Stimulated activated CD4-positive, alpha-beta T cell treated with anti-CD3 and anti-CD28 coated beads, Interleukin-15, amount 100 ng/mL, for 48 hours (primary cell): ENCODE data around the gene ANKRD2.
"Not testable (repeated sequence)": the region's sequence is repeated elsewhere in the genome, so short reads cannot be mapped to it uniquely, and the experiment has no call there.

Experiments used
- DNase-seq, 2 donors: peaks; one replicate each; pipeline ENCODE4 v3.0.0-alpha.2; 2020; ENCODE audit warnings: low read depth in 2 of 2

Gene ANKRD2

GRCh38 chr10:97571622-97572021 lies 957 bp upstream of the ANKRD2 start:
- DNase-seq: no peak

DNA sequence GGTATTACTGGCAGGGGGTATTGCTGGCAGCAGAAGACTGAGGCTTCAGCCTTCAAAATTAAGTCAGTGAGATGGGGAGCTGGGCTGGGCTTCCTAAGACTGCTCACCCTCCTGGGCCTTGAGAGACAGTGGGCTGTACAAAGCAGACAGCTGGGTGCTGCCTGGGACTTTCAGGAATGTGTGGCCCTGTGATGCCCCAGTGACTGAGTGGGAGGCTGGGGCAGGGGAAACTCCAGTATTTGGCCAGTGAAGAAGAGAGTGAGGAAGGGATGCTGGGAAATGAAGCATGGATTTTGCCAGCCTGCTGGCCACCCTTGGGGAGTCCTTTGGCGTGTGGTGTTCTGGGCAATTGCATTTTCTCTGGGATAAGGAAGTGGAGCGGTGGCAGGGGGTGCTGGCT lies 442 bp downstream of the ANKRD2 start:
- DNase-seq: no peak

GRCh38 chr10:97573672-97574071 lies 1.1 kb downstream of the ANKRD2 start:
- DNase-seq: no peak

GRCh38 chr10:97574374-97575126 lies 2.0 kb downstream of the ANKRD2 start:
- no peak for DNase-seq

- DNase-seq: no peak
Observed at GRCh38 chr10:97575127-97575668, 2.6 kb downstream of the ANKRD2 start.

DNA sequence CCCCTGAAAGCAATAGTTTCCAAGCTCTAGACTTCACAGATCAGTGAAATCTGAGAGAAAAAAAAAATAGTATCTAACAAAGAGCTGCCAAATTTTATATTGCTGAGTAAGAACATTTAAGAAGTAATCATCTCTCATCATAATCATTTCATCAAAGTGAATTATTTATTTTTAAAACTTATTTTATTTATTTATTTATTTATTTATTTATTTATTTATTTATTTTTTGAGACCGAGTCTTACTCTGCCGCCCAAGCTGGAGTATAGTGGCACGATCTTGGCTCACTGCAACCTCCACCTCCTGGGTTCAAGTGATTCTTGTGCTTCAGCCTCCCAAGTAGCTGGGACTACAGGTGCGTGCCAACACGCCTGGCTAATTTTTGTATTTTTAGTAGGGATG lies 3.9 kb downstream of the ANKRD2 start:
- not testable (repeated sequence) for DNase-seq

GRCh38 chr10:97577701-97578100 lies 5.1 kb downstream of the ANKRD2 start:
- DNase-seq: no peak

- DNase-seq: no peak
Observed at GRCh38 chr10:97578171-97578844, 5.7 kb downstream of the ANKRD2 start.

- no peak for DNase-seq
Observed at GRCh38 chr10:97580421-97581367, 8.1 kb downstream of the ANKRD2 start.

- no peak for DNase-seq
Observed at GRCh38 chr10:97582169-97582568, 9.6 kb downstream of the ANKRD2 start.

DNA sequence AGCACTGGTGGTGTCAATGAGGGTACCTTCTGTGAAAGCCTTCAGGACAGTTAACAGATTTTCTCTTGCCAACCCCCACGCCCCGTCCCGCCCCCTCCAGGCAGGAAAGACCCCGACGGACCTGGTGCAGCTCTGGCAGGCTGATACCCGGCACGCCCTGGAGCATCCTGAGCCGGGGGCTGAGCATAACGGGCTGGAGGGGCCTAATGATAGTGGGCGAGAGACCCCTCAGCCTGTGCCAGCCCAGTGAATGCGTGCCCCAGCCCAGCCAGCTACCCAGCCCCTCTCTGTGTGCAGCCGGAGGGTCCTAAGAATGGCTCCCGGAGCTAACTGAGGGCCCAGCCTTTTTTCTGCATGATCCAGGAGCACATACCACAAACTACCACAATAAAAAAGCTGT lies 10.9 kb downstream of the ANKRD2 start:
- DNase-seq: no peak

DNA sequence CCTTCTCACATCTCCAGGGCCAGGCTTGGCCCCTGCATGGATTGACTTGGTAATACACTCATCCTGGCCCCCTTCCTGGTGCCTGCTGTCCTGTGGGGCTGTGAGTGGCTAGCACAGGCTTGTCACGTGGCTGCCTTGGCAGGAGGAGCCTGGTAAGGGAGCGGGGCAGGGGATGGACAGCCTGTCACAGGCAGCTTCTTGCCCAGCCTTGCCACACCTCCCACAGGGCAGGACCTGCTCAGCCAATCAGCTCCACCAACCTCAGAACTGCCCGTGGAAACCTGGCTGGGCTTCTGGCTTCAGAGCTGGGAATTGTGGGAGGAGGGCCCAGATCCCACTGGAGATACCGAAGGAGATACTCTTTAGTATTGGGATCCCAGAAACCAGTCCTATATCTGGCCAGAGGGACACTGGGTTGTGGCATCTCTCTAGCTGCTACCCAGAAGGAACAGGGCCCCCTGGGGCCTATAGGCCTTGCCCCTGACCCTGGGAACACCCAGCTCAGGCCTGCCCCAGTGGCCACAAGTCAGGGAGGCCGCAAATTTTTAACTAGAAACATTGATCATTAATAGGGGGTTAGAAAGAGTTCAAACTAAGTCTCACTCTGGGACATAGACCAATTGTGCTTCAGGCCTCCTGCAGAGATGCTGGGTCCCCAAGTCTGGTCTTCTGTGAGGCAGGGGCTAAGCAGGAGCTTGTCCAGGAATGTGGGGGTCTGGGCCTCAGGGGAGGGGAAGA lies 11.7 kb downstream of the ANKRD2 start, which contains the start of gene HOGA1:
Gene HOGA1 (plus strand): TSS at position 330 of the 738 bp plus-strand sequence. CDS start 315 bp downstream, at position 645.
- DNase-seq: no peak

DNA sequence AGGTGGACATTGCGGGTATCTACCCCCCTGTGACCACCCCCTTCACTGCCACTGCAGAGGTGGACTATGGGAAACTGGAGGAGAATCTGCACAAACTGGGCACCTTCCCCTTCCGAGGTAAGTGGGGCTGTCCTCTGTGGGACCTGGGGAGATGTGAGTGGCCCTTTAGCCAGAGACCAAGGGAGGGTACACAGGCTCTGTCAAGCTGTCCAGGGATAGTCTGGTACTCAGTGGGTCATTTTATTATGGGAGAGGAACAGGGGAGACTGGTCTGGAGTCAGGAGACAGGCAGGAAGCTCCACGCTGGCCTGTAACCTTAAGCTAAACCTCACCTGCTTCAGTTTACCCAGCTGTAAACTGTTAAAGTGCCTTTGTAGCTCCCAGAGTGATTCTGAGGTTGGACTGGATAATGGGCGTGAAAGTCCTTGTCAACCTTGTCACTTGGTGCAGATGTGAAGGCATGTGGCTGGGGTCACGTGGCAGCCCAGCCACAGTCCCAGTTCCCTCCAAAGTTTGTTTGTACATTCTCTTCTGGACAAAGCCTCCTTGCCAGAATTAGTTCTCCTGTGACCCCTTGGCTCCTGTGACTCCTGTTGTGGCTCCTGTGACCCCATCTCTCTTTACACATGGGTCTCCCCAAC lies 12.3 kb downstream of the ANKRD2 start:
- no peak for DNase-seq

GRCh38 chr10:97585439-97585811 lies 12.8 kb downstream of the ANKRD2 start:
- no peak for DNase-seq

DNA sequence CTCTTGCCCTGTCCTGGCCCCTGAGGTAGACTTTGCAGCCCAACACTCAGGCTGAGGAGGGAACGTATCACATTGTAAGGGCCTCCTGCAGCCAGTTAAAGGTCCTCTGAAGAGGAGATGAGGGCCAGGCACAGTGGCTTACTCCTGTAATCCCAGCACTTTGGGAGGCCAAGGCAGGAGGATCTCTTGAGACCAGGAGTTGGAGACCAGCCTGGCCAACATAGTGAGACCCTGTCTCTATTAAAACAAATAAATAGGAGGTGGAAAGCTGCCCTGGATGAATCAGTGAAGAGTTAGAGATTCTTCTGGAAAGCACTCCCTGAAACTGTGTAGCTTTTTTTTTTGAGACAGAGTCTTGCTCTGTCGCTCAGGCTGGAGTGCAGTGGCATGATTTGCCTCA lies 14.6 kb downstream of the ANKRD2 start:
- no peak for DNase-seq

DNA sequence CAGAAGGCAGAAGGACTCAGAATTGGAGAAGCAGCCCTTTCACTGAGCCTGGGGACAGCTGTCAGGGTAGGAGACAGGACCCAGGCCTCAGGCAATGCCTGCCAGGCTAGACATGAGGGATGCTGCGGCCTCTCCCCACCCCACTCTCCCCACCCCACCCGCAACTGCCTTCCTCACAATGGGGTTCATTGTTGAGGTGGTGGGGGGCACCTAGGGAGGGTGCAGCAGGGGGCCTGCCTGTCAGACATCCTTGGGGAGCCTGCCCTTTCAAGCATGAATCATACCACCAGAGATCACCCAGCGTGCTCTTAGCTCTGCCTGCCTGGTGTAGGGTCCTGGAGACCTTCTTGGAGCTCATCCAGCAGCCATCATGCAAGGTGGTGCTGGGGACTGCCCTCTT lies 16.9 kb downstream of the ANKRD2 start, which contains the start of gene C10orf62:
Gene C10orf62 (plus strand): TSS at position 243 of the 400 bp plus-strand sequence. CDS start 177 bp downstream, outside the sequence.
- no peak for DNase-seq

GRCh38 chr10:97590082-97590747 lies 17.6 kb downstream of the ANKRD2 start:
- DNase-seq: no peak

DNA sequence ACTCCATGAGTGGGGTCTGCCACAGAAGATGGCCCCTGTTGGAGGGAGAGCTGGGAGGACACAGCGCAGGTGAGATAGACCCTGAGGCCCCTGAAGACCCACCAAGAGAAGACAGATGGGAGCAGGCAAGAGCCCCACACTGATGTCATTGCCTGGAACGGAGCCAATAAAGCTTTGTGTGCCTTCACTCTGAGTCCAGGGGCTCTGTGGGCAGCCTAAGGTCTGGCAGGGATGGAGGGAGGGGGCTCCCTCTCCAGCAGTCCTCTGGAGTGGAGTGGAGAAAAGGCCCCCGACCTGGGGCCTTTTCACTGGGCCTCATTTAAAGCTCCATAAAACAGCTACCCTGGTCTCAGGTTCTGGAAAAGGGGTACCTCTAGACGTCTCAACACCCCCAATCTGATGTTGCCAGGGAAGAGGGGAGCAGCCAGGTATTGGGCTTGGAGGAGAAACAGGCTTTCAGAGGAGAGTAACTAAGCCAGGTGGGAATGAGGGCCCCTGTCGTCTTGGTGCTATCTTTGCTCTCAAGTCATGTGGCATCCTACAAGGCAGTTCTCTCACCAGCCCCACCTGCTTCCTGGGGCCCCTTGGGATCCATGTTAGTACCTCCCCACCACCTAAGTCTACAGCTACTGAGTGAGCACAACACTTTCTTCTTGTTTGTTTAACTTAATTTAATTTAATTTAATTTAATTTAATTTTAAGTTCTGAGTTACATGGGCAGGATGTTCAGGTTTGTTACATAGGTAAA lies 18.3 kb downstream of the ANKRD2 start:
- DNase-seq: no peak

DNA sequence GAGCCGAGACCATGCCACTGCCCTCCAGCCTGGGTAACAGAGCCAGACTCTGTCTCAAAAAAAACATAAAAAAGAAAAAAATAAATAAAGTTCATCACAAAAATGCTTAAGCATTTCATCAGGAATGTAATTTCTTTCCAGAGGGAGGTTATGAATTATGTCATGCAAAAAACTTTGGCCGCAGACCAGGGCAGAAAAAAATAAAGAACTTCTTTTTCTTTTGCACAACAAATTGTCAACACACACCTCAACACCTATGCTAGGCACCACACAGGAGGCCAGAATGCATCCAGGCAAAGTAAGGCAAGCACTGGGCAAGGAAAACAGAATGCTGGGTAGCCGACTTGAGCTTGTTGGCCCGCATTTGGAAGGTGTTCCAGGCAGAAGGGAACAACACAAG lies 20.8 kb downstream of the ANKRD2 start:
- DNase-seq: no peak
